Measurements from ENCODE around the gene MMP3. TPM values are rescaled to one million over a fixed set of nuclear protein-coding genes. Genes with fewer than 3 reads are reported as not detected.

Gene MMP3
- total RNA-seq, result not detected

DNA sequence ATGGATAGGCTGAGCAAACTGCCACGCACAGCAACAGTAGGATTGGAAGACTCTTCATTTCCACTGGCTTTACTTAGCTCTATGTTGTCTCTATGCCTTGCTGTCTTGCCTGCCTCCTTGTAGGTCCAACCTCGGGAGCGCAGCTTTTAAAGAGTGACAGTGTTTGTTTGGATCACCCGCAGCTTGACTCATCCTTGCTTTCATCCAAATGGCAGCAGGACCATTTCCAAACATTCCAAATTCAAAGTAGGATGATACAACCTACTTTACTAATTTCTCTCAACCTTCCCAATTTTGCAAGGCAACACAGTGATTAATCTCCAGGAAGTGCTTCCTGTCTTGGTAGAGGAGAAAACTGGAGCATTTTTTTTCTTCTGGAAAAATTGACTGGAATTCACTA, at the start of gene MMP3:
MMP3 (minus strand) TSS at position 121 of the 400 bp plus-strand sequence; CDS start at position 58, 63 bp downstream.

DNA sequence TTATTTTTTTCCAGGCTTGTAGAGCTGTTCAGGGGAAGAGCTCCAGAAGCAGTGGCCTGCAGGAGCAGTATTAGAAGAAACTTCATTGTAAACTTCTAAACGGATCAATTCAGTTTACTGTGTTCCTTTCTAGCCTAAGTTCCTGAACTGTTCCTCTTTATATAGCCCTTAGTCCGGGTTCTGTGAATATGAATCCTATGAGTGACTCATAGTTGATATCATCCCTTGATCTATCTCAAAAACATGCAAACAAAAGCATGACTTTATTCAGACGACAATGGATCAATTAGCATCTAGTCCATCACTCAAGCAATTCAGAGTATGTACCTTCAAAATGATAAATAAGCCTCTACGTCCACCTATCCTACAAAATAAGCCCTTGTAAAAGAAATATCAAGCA, 31.4 kb upstream of the MMP3 start, which contains the start of gene MMP12:
MMP12 (minus strand) TSS at position 131 of the 400 bp plus-strand sequence; CDS start at position 86, 45 bp downstream.

DNA sequence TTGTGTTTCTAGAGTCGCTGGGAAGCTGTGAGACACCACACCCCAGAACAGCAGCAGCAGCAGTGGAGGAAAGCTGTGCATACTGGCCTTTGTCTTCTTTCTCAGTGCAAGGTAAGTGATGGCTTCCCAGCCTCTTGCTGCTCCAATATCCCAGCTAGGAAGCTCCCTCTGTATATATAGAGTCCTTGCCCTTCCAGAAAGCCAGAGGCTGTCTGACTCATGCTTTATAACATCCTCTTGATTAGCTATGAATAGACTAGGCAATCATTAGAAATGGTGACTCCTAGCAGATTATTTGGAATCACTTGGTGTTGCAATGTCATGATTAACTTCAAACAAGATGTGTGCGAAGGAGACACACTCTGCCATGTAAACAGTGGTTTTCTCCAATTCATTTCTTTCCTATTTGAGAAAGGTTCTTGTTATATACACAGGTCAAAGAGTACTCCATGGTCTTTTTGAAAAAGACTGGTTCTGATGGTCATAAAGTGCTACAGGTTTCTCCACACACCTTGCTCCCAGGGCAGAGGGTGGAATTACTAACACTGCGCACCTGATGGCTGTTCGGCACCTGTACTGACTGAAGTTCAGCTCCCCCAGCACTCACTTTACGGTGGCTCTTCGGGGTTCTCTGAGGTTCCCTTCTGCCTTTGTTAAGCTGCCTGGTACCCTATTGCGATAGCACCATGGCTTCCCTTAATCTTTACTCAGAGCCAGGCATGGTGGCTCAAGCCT, 45.2 kb downstream of the MMP3 start, which contains the start of gene MMP1:
MMP1 (minus strand) TSS at position 149 of the 735 bp plus-strand sequence; CDS start at position 81, 68 bp downstream.

Other genes starting within 250 kb of the MMP3 start
- not detected for gene MMP20, start 218.3 kb downstream of the MMP3 start, total RNA-seq
- not detected for gene MMP27, start 137.8 kb downstream of the MMP3 start, total RNA-seq
- gene MMP8, start 118.7 kb downstream of the MMP3 start, total RNA-seq, result 0.23 TPM
- gene MMP10, start 63.0 kb downstream of the MMP3 start, total RNA-seq, result 0.23 TPM
- not detected for gene MMP1, start 45.4 kb downstream of the MMP3 start, total RNA-seq
- gene MMP12, start 31.4 kb upstream of the MMP3 start, total RNA-seq, result not detected
- gene MMP13, start 112.1 kb upstream of the MMP3 start, total RNA-seq, result not detected
- gene DCUN1D5, start 248.6 kb upstream of the MMP3 start, total RNA-seq, result 52.1 TPM